ENCODE measurements around the gene BAZ2A. TPM values are rescaled to one million over a fixed set of nuclear protein-coding genes. Genes with fewer than 3 reads are reported as not detected.

BAZ2A gene
- 89.6 and 109 TPM in 2 replicates for total RNA-seq (2014; rRNA removed; shearing (Covaris generic))
- polyA plus RNA-seq (2016; fragmentation: Nextera tagmentation; extraction: Ambion mirVana) = 111 and 130 TPM in 2 replicates
- long read RNA-seq, partial matches to known transcripts = 2 of 4 reads
- long read RNA-seq, other reads (novel, unspliced or antisense) = 2 of 4 reads

- Histone ChIP-seq H4K20me1 (replicated peaks; ENCODE audit: insufficient read depth) (peaks cover 26% of the 10 kb centered on the region), H3K4me1 (ENCODE audit: insufficient read depth) (peaks cover 48% of the 10 kb centered on the region), H3K9me2 (ENCODE audit: insufficient read depth) (no peaks in the 10 kb centered on the region), H3K27me3 (ENCODE audit: insufficient read depth) (no peaks in the 10 kb centered on the region), H3K4me3 (peak within 1 kb of the TSS; percentile 97), H3K4me2 (peak within 1 kb of the TSS; percentile 88), H3F3A (replicated peaks; ENCODE audit: low read depth) (peaks cover 11% of the 10 kb centered on the region; the same call in 1 of the 2 replicates), H3K79me2 (replicated peaks; ENCODE audit: insufficient read depth) (peaks cover 55% of the 10 kb centered on the region), H3K36me3 (ENCODE audit: insufficient read depth) (peaks cover 5% of the 10 kb centered on the region), H3K27ac (ENCODE audit: low read depth) (peak within 1 kb of the TSS; percentile 90), H2AFZ (peak within 1 kb of the TSS; percentile 78; the same call in 1 of the 2 replicates)
- TF ChIP-seq ETS1 (IDR thresholded peaks at IDR 0.05) (peak; percentile 12; the same call in 1 of the 2 replicates), POLR2AphosphoS5 (IDR thresholded peaks at IDR 0.05; ENCODE audit: low read depth) (peak; percentile 64), CTCF (conservative IDR thresholded peaks at IDR 0.05; ENCODE audit: low read depth in 2 of 2) (no peak), STAT1 (IDR thresholded peaks at IDR 0.05; ENCODE audit: unreplicated experiment) (no peak), CREB1 (CRISPR knock-in tag; IDR thresholded peaks at IDR 0.05; ENCODE audit: low read depth) (peak; percentile 85)
- Mint-ChIP-seq H3K36me3 (ENCODE audit: low read depth) (peaks cover 1% of the 10 kb centered on the region; the same call in 2 of the 3 replicates), H3K27me3 (ENCODE audit: insufficient read depth, low read depth, poor library complexity) (peaks cover 23% of the 10 kb centered on the region), H3K4me1 (peaks cover 52% of the 10 kb centered on the region), H3K9me3 (no peaks in the 10 kb centered on the region; the same call in 2 of the 3 replicates), H3K4me3 (peak within 1 kb of the TSS; percentile 97), H3K27ac (peak within 1 kb of the TSS; percentile 74)
- peak; percentile 99 for DNase-seq (ENCODE audit: low spot score)
- ATAC-seq = peak; percentile 53
These were observed at the start of gene BAZ2A for GRCh38 chr12:56630180-56630632. Gene BAZ2A (minus strand): TSS chr12:56630326. CDS start chr12:56617530, 12,796 bp downstream.

GRCh38 chr12:56678852-56679251 lies 48.7 kb upstream of the BAZ2A start:
- Mint-ChIP-seq H3K4me3 (no peak overlapping the region; the same call in 2 of the 3 replicates), H3K36me3 (ENCODE audit: low read depth) (peaks cover 62% of the 10 kb centered on the region), H3K27ac (peak overlapping the region; percentile 34; the same call in 1 of the 2 replicates), H3K27me3 (ENCODE audit: insufficient read depth, low read depth, poor library complexity) (peaks cover 7% of the 10 kb centered on the region), H3K4me1 (peaks cover 10% of the 10 kb centered on the region), H3K9me3 (no peaks in the 10 kb centered on the region)
- Histone ChIP-seq H3K4me2 (no peak overlapping the region), H3K36me3 (ENCODE audit: insufficient read depth) (0 out of 2 replicates have a peak, but pooled peaks cover 10% of the 10 kb centered on the region), H3K4me1 (ENCODE audit: insufficient read depth) (peaks cover 10% of the 10 kb centered on the region), H3K4me3 (no peak overlapping the region), H3K79me2 (replicated peaks; ENCODE audit: insufficient read depth) (peaks cover 100% of the 10 kb centered on the region), H3K9me2 (ENCODE audit: insufficient read depth) (no peaks in the 10 kb centered on the region), H3K27ac (ENCODE audit: low read depth) (peak overlapping the region; percentile 34; the same call in 1 of the 2 replicates), H3F3A (replicated peaks; ENCODE audit: low read depth) (peaks cover 11% of the 10 kb centered on the region; the same call in 1 of the 2 replicates), H3K27me3 (ENCODE audit: insufficient read depth) (no peaks in the 10 kb centered on the region), H2AFZ (no peak overlapping the region), H4K20me1 (replicated peaks; ENCODE audit: insufficient read depth) (peaks cover 80% of the 10 kb centered on the region)
- TF ChIP-seq CREB1 (CRISPR knock-in tag; IDR thresholded peaks at IDR 0.05; ENCODE audit: low read depth) = no peak
- 0 out of 2 replicates have a peak, but pooled peaks have one; percentile 22 for TF ChIP-seq POLR2AphosphoS5 (IDR thresholded peaks at IDR 0.05; ENCODE audit: low read depth)
- DNase-seq (ENCODE audit: low spot score) = no peak
- no peak for ATAC-seq
